Skeletal muscle tissue (tissue), 4 donors: ENCODE data around the gene SYT14. TPM values are rescaled to one million over a fixed set of nuclear protein-coding genes. Genes with fewer than 3 reads are reported as not detected.

Experiments
- H3K27ac ChIP-seq: one replicate; pipeline ENCODE4 v1.7.0; 2013; ENCODE audit warnings: mild to moderate bottlenecking, low read depth, low read length, inconsistent platforms
- H3K27me3 ChIP-seq, 3 donors: one replicate each; pipeline ENCODE4 v1.7.0; 2013; ENCODE audit warnings: low read length in 3 of 3; ENCODE audit not compliant: control insufficient read depth in 3 of 3, insufficient read depth in 3 of 3
- H3K36me3 ChIP-seq, 3 donors: one replicate each; pipeline ENCODE4 v1.7.0; 2013; ENCODE audit warnings: low read length in 3 of 3; ENCODE audit not compliant: control insufficient read depth in 3 of 3, insufficient read depth in 3 of 3
- H3K4me1 ChIP-seq, 3 donors: one replicate each; pipeline ENCODE4 v1.7.0; 2013; ENCODE audit warnings: low read length in 3 of 3, mild to moderate bottlenecking in 3 of 3; ENCODE audit not compliant: control insufficient read depth in 3 of 3, insufficient read depth in 3 of 3
- H3K4me3 ChIP-seq, 3 donors: one replicate each; pipeline ENCODE4 v1.7.0; 2013; ENCODE audit warnings: low read length in 3 of 3
- H3K9ac ChIP-seq, 3 donors: one replicate each; pipeline ENCODE4 v1.7.0; 2013; ENCODE audit warnings: low read length in 3 of 3, mild to moderate bottlenecking in 3 of 3, moderate library complexity in 2 of 3, low read depth in 1 of 3
- H3K9me3 ChIP-seq, 3 donors: one replicate each; pipeline ENCODE4 v1.7.0; 2013; ENCODE audit warnings: low read length in 3 of 3; ENCODE audit not compliant: control insufficient read depth in 3 of 3
- total RNA-seq: library from RNA; depleted of rRNA; stranded (reverse); fragments of >200 nt; gene quantifications from one replicate; pipeline ENCODE4 v1.2.3, GENCODE V29; 2014
- donor health status: Osteomylitis.

Gene SYT14
- total RNA-seq, 1 donor from 2014 or later = under 0.01 TPM

DNA sequence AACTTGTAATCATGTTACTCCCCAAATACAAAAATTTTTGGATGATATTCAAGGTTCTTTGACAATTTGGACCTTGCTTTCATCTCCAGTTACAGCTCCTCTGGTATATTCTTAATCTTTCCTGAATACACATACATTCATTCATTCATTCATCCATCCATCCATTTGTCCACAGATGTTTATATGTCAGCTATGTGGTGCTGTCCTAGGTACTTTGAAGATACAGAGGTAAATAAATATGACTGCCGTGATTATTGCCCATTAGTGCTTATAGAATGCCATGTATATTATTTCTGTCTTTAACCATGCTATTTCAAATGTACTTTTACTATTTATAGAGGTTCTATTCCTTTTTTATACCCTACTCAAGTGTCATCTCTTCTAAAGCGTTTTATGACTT lies 72.1 kb downstream of the SYT14 start:
- no peaks in the 10 kb centered on the region for H3K36me3 ChIP-seq
- H3K9ac ChIP-seq = no peak overlapping the region
- H3K27ac ChIP-seq = no peak overlapping the region
- no peaks in the 10 kb centered on the region for H3K9me3 ChIP-seq
- H3K27me3 ChIP-seq = no peaks in the 10 kb centered on the region
- no peaks in the 10 kb centered on the region for H3K4me1 ChIP-seq
- no peak overlapping the region for H3K4me3 ChIP-seq

DNA sequence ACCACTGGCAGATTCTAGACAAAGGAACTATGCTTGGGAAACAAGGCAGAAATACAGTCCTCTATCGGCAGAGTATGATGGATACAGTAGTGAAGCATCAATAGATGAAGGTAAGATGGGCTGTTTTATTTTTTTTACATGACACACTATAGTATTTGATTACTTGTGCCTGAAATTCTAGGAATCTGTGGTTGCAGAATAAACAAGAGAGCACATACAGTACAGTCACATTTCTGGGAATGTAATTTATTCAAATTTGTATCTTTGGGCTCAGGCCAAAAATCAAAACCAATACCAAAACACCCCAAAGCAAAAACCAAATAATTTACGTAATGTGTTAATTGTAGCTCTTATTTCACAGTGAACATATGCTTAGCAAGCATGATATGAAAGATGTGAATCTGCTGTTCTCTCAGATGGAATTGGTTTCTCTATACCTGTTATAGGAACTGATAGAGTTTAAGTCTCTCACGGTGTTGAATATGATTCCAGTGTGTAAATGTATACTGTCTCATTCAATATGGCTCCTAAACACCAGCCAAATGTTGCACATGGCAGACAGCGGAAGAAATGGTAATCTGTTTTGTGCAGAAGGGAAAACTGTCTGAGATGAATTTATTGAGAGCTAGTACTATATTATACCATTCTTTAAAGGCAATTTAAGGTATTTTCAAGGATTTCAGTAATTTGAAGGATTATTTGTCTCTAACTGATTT lies 83.3 kb downstream of the SYT14 start:
- Histone ChIP-seq H3K4me3 (no peak overlapping the region), H3K27me3 (no peaks in the 10 kb centered on the region), H3K27ac (no peak overlapping the region), H3K4me1 (no peaks in the 10 kb centered on the region), H3K36me3 (no peaks in the 10 kb centered on the region), H3K9ac (no peak overlapping the region), H3K9me3 (no peaks in the 10 kb centered on the region)

DNA sequence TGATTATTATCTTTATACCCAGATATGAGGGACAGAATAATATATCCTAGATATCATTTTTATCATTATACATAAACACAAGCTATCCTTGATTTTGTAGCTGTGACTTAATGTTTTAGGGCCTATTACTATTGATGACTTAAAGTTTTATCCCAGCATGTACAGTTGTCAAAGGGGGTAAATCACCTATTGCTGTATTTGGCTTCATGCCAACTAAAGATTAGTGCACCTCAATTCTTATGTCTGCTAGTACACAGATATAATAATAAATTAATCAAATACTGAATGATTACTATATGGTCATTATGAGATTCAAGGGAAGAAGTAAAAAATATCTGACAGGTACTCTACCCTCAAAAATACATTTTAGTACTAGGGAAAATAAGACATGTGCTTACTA lies 84.0 kb downstream of the SYT14 start:
- Histone ChIP-seq H3K4me1 (no peaks in the 10 kb centered on the region), H3K9me3 (no peaks in the 10 kb centered on the region), H3K36me3 (no peaks in the 10 kb centered on the region), H3K27ac (no peak overlapping the region), H3K4me3 (no peak overlapping the region), H3K27me3 (no peaks in the 10 kb centered on the region), H3K9ac (no peak overlapping the region)

DNA sequence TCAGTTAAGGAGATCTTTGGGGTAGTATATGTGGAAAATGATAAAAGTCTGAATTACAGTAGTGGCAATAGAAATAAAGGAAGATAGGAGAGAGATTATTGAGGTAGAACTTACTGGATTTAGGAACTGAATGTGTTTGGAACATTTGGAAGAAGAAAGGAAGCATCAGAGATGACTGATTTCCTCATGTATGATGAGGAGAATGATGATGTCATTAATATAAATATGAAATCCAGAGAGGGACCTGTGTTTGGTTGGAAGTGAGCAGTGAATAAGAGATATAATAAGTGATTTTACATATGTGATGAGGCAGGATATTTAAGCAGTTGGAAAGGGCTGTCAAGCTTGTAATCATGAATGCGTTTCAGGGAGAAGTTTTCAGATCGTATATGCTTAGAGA lies 86.3 kb downstream of the SYT14 start:
- Histone ChIP-seq H3K4me3 (no peak overlapping the region), H3K9ac (no peak overlapping the region), H3K27me3 (no peaks in the 10 kb centered on the region), H3K27ac (no peak overlapping the region), H3K9me3 (no peaks in the 10 kb centered on the region), H3K4me1 (no peaks in the 10 kb centered on the region), H3K36me3 (no peaks in the 10 kb centered on the region)

DNA sequence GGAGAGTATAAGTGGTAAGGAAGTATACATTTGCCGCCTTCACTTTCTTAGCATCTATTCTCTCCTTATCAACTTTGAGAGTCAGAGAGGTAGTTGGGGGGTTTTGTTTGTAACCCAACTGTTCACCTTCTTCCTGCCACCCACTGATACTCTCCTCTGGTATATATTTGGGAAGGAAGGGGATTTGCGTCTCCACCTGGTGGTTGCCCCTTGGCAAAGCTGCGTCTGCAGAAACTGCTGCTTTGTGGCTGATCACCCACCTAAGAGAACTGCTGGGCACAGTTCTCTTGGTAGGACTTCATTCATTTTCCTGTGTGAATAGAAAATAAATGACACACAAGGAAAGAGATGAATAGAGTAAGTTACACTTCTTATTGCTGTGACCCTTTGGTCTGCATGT lies 87.0 kb downstream of the SYT14 start:
- no peaks in the 10 kb centered on the region for H3K4me1 ChIP-seq
- no peak overlapping the region for H3K9ac ChIP-seq
- no peak overlapping the region for H3K4me3 ChIP-seq
- no peak overlapping the region for H3K27ac ChIP-seq
- H3K36me3 ChIP-seq = no peaks in the 10 kb centered on the region
- H3K27me3 ChIP-seq = no peaks in the 10 kb centered on the region
- no peaks in the 10 kb centered on the region for H3K9me3 ChIP-seq

DNA sequence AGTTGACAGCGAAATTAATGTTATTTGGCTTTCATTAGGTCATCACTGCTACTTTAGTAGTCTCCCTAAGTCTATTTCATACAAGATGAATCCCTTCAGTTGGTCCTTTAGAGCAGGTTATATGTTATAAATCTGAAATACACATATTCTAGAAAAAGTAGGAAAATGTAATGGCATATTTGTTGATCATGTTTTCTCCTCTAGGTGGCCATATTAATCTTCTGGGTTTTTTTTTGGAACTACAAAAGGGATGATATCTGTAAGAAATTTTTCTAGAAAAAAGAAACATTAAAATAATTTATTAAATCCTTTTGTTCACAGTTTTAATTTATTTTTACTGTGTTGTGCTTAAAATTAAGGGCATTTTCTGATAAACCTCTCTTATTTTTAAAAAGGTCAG lies 87.9 kb downstream of the SYT14 start:
- Histone ChIP-seq H3K4me3 (no peak overlapping the region), H3K36me3 (no peaks in the 10 kb centered on the region), H3K27me3 (no peaks in the 10 kb centered on the region), H3K9me3 (peaks cover 0 to 4% (median 0%) of the 10 kb centered on the region in 3 donors), H3K4me1 (no peaks in the 10 kb centered on the region), H3K27ac (no peak overlapping the region), H3K9ac (no peak overlapping the region)

DNA sequence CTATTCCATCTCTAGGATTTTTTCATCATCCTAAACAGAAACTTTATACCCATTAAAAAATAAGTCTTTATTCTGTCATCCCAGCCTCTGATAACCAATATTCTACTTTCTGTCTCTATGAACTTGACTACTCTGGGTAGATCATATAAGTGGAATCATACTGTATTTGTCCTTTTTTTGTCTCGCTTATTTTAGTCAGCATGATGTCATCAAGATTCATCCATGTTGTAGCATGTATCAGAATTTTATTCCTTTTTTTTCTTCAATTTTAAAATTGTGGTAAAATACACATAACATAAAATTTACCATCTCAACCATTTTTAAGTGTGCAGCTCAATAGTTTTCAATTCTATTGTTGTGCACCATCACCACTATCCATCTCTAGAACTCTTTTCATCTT lies 90.0 kb downstream of the SYT14 start:
- Histone ChIP-seq H3K27me3 (no peaks in the 10 kb centered on the region), H3K36me3 (no peaks in the 10 kb centered on the region), H3K9ac (no peak overlapping the region), H3K27ac (no peak overlapping the region), H3K4me1 (no peaks in the 10 kb centered on the region), H3K4me3 (no peak overlapping the region), H3K9me3 (peaks cover 0 to 4% (median 0%) of the 10 kb centered on the region in 3 donors)

DNA sequence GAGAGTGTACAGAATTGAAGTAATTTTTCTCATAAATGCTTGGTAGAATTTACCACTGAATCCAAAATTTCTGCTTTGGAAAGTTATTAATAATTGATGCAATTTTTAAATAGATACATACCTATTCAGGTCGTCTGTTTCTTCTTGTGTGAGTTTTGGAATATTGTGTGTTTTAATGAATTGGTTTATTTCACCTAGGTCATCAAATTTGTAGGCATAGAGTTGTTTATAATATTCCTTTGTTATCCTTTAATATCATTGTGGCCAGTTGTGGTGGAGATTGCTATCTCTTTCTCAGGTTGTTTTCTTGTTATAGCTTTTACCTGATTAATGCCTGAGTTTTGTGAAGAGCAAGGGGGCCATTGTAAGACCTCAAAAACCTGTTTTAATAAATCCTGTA lies 93.5 kb downstream of the SYT14 start:
- peaks cover 0 to 4% (median 0%) of the 10 kb centered on the region in 3 donors for H3K9me3 ChIP-seq
- no peak overlapping the region for H3K9ac ChIP-seq
- H3K4me3 ChIP-seq = no peak overlapping the region
- H3K27ac ChIP-seq = no peak overlapping the region
- H3K4me1 ChIP-seq = no peaks in the 10 kb centered on the region
- H3K27me3 ChIP-seq = no peaks in the 10 kb centered on the region
- H3K36me3 ChIP-seq = no peaks in the 10 kb centered on the region

DNA sequence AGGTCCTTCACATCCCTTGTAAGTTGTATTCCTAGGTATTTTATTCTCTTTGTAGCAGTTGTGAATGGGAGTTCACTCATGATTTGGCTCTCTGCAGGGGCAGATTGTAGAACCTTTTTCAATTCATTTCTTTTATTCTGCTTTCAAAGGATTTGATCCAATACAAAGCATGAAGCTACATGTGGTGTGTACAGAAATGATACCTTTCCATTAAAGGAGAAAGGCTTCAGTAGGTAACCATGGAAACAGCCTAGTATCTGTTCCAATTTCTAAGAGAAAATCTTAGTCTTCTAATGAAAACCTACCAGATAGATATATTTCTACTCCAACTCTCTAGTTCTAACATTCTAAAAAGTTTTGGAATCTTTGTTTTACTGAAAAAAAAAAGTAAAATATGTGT lies 105.0 kb downstream of the SYT14 start:
- Histone ChIP-seq H3K4me3 (no peak overlapping the region), H3K36me3 (no peaks in the 10 kb centered on the region), H3K9me3 (peaks cover 0 to 3% (median 2%) of the 10 kb centered on the region in 3 donors), H3K4me1 (no peaks in the 10 kb centered on the region), H3K27ac (no peak overlapping the region), H3K27me3 (no peaks in the 10 kb centered on the region), H3K9ac (no peak overlapping the region)

DNA sequence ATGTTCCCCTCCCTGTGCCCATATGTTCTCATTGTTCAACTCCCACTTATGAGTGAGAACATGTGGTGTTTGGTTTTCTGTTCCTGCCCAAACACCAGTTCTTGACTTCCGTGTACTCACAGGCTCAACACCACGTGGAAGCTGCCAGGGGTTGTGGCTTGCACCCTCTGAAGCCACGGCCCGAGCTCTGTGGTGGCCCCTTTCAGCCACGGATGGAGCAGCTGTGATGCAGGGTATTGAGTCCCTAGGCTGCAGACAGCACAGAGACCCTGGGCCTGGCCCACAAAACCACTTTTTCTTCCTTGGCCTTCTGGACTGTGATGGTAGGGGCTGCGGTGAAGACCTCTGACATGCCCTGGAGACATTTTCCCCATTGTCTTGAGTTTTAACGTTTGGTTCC lies 111.6 kb downstream of the SYT14 start:
- Histone ChIP-seq H3K9me3 (no peaks in the 10 kb centered on the region), H3K27ac (no peak overlapping the region), H3K27me3 (no peaks in the 10 kb centered on the region), H3K9ac (no peak overlapping the region), H3K4me3 (no peak overlapping the region), H3K36me3 (no peaks in the 10 kb centered on the region), H3K4me1 (no peaks in the 10 kb centered on the region)
